MM.1S (cell line): Measurements from ENCODE around the gene LMCD1.

Experiments used
- DNase-seq: peaks from one replicate; pipeline ENCODE4 v3.0.0-alpha.2; 2015
- H2AFZ ChIP-seq: fragments of 300-600 bp; sonication (generic); 2 replicates; pipeline ENCODE4 v1.6.0; 2016; ENCODE audit warnings: antibody characterized with exemption, low read length
- H3F3A ChIP-seq: fragments of 300-600 bp; sonication (generic); 2 replicates; pipeline ENCODE4 v1.6.1; 2016; ENCODE audit warnings: mild to moderate bottlenecking, antibody characterized with exemption, low read length, moderate library complexity, mixed read lengths; ENCODE audit not compliant: insufficient read depth
- H3K27ac ChIP-seq: fragments of 300-600 bp; sonication (generic); 2 replicates; pipeline ENCODE4 v1.5.1; 2016; ENCODE audit warnings: mild to moderate bottlenecking, low read length
- H3K27me3 ChIP-seq: fragments of 300-600 bp; sonication (generic); replicated peaks from 2 replicates; pipeline ENCODE4 v1.6.0; 2016; ENCODE audit warnings: low read length; ENCODE audit not compliant: insufficient read depth
- H3K36me3 ChIP-seq: fragments of 300-600 bp; sonication (generic); replicated peaks from 2 replicates; pipeline ENCODE4 v1.6.1; 2016; ENCODE audit warnings: mild to moderate bottlenecking, low read length, mixed read lengths; ENCODE audit not compliant: insufficient read depth
- H3K4me1 ChIP-seq: fragments of 300-600 bp; sonication (generic); 2 replicates; pipeline ENCODE4 v1.6.1; 2016; ENCODE audit warnings: low read length, mixed read lengths
- H3K4me2 ChIP-seq: fragments of 300-600 bp; sonication (generic); 2 replicates; pipeline ENCODE4 v1.6.0; 2016; ENCODE audit warnings: low read depth, low read length
- H3K4me3 ChIP-seq: fragments of 300-600 bp; sonication (generic); 2 replicates; pipeline ENCODE4 v1.5.1; 2016; ENCODE audit warnings: low read length, mixed read lengths
- H3K79me2 ChIP-seq: fragments of 300-600 bp; sonication (generic); 2 replicates; pipeline ENCODE4 v1.6.1; 2016; ENCODE audit warnings: mixed run types, low read length, mixed read lengths
- H3K9ac ChIP-seq: fragments of 300-600 bp; sonication (generic); 2 replicates; pipeline ENCODE4 v1.6.1; 2016; ENCODE audit warnings: low read length, mixed read lengths
- H3K9me2 ChIP-seq: fragments of 300-600 bp; sonication (generic); replicated peaks from 2 replicates; pipeline ENCODE4 v1.6.1; 2016; ENCODE audit warnings: mild to moderate bottlenecking, low read length, mixed read lengths; ENCODE audit not compliant: insufficient read depth
- H3K9me3 ChIP-seq: fragments of 300-600 bp; sonication (generic); replicated peaks from 2 replicates; pipeline ENCODE4 v1.6.1; 2016; ENCODE audit warnings: mild to moderate bottlenecking, low read length, mixed read lengths; ENCODE audit not compliant: insufficient read depth
- H4K20me1 ChIP-seq: fragments of 300-600 bp; sonication (generic); 2 replicates; pipeline ENCODE4 v1.6.1; 2016; ENCODE audit warnings: mild to moderate bottlenecking, low read length, moderate library complexity, mixed read lengths; ENCODE audit not compliant: insufficient read depth
- CTCF ChIP-seq: fragments of 300-600 bp; sonication (generic); IDR thresholded peaks from 2 replicates; pipeline ENCODE4 v1.5.1; 2016; ENCODE audit warnings: antibody characterized with exemption, low read length, mixed read lengths
- EZH2 ChIP-seq: fragments of 300-600 bp; sonication (generic); optimal IDR thresholded peaks from 2 replicates; pipeline ENCODE3; 2017; ENCODE audit warnings: low read depth, mild to moderate bottlenecking, antibody characterized with exemption, low read length, mixed read lengths
- EZH2phosphoT487 ChIP-seq: fragments of 300-600 bp; sonication (generic); IDR thresholded peaks from 2 replicates; pipeline ENCODE4 v1.6.1; 2018; ENCODE audit warnings: antibody characterized with exemption, low read length

LMCD1 gene

GRCh38 chr3:8552223-8552762 lies 50.7 kb downstream of the LMCD1 start:
- H3K27me3 ChIP-seq: no peaks in the 10 kb centered on the region
- DNase-seq: no peak
- no peaks in the 10 kb centered on the region for H3K36me3 ChIP-seq
- no peak overlapping the region for H3K4me3 ChIP-seq
- H3F3A ChIP-seq: no peaks in the 10 kb centered on the region
- H3K9me3 ChIP-seq: no peaks in the 10 kb centered on the region
- no peaks in the 10 kb centered on the region for H3K79me2 ChIP-seq
- H3K9ac ChIP-seq: no peak overlapping the region
- TF ChIP-seq EZH2phosphoT487 (no peak), CTCF (no peak), EZH2 (no peak)
- no peaks in the 10 kb centered on the region for H4K20me1 ChIP-seq
- H3K4me2 ChIP-seq: no peak overlapping the region
- H3K9me2 ChIP-seq: no peaks in the 10 kb centered on the region
- H3K27ac ChIP-seq: no peak overlapping the region
- H3K4me1 ChIP-seq: no peaks in the 10 kb centered on the region
- H2AFZ ChIP-seq: no peak overlapping the region

GRCh38 chr3:8553405-8553804 lies 51.8 kb downstream of the LMCD1 start:
- Histone ChIP-seq H3K9ac (no peak overlapping the region), H3F3A (no peaks in the 10 kb centered on the region), H3K4me1 (no peaks in the 10 kb centered on the region), H3K9me2 (no peaks in the 10 kb centered on the region), H3K36me3 (no peaks in the 10 kb centered on the region), H3K79me2 (no peaks in the 10 kb centered on the region), H3K9me3 (no peaks in the 10 kb centered on the region), H3K4me3 (no peak overlapping the region), H2AFZ (no peak overlapping the region), H3K27me3 (no peaks in the 10 kb centered on the region), H4K20me1 (no peaks in the 10 kb centered on the region), H3K4me2 (no peak overlapping the region), H3K27ac (no peak overlapping the region)
- no peak for DNase-seq
- TF ChIP-seq EZH2: no peak
- no peak for TF ChIP-seq EZH2phosphoT487
- no peak for TF ChIP-seq CTCF

GRCh38 chr3:8554696-8555095 lies 53.1 kb downstream of the LMCD1 start:
- no peaks in the 10 kb centered on the region for H3K27me3 ChIP-seq
- no peaks in the 10 kb centered on the region for H3K36me3 ChIP-seq
- H3K9ac ChIP-seq: no peak overlapping the region
- H4K20me1 ChIP-seq: no peaks in the 10 kb centered on the region
- H3F3A ChIP-seq: no peaks in the 10 kb centered on the region
- TF ChIP-seq EZH2phosphoT487: no peak
- no peak for TF ChIP-seq EZH2
- no peak for TF ChIP-seq CTCF
- no peaks in the 10 kb centered on the region for H3K4me1 ChIP-seq
- no peak overlapping the region for H3K4me2 ChIP-seq
- H2AFZ ChIP-seq: no peak overlapping the region
- H3K27ac ChIP-seq: no peak overlapping the region
- H3K79me2 ChIP-seq: no peaks in the 10 kb centered on the region
- H3K4me3 ChIP-seq: no peak overlapping the region
- no peaks in the 10 kb centered on the region for H3K9me2 ChIP-seq
- no peaks in the 10 kb centered on the region for H3K9me3 ChIP-seq
- no peak for DNase-seq
